Lower leg skin (tissue), 4 donors: ENCODE measurements around the gene FCGR3A. TPM values are rescaled to one million over a fixed set of nuclear protein-coding genes. Genes with fewer than 3 reads are reported as not detected.

ENCODE experiments used
- DNase-seq, 2 donors: peaks; one replicate each; pipeline ENCODE4 v3.0.0-alpha.2; 2019; ENCODE audit warnings: low spot score in 2 of 2
- H3K4me3 ChIP-seq: fragments of 200-600 bp; sonication (generic); 2 replicates; pipeline ENCODE4 v1.5.1; 2017; ENCODE audit warnings: mild to moderate bottlenecking, low read depth; ENCODE audit not compliant: poor library complexity, severe bottlenecking
- POLR2A ChIP-seq, 2 donors: fragments of 450-650 bp; IDR thresholded peaks; one replicate each; pipeline ENCODE4 v1.6.1; 2016 to 2017; ENCODE audit warnings: antibody characterized with exemption in 2 of 2, mild to moderate bottlenecking in 1 of 2, moderate library complexity in 1 of 2
- WGBS, 2 donors: methylation state at CpG; one replicate each; pipeline ENCODE4 v1.1.5; 2018; 5-methylcytosine and 5-hydroxymethylcytosine counted together
- intact Hi-C: fragments of 100-400 bp; cut with DNase I; formaldehyde crosslinking; loops from one replicate; pipeline ENCODE4 v1.15.0; 2023; ENCODE audit warnings: low total_unique reads
- total RNA-seq, 4 donors: library from RNA; depleted of rRNA; stranded (reverse); fragments of >200 nt; gene quantifications; one replicate each; pipeline ENCODE4 v1.1.0, GENCODE V29; 2016
- TF ChIP-seq, protein P1 (sequence below), 3 donors: fragments of 450-650 bp; IDR thresholded peaks; one replicate each; pipeline ENCODE4 v1.5.1; 2016; ENCODE audit warnings: antibody characterized with exemption in 3 of 3, mild to moderate bottlenecking in 3 of 3, moderate library complexity in 2 of 3

The FCGR3A gene
- total RNA-seq, 4 donors from 2014 or later = 1.9 to 8.6 (median 3.5) TPM

DNA sequence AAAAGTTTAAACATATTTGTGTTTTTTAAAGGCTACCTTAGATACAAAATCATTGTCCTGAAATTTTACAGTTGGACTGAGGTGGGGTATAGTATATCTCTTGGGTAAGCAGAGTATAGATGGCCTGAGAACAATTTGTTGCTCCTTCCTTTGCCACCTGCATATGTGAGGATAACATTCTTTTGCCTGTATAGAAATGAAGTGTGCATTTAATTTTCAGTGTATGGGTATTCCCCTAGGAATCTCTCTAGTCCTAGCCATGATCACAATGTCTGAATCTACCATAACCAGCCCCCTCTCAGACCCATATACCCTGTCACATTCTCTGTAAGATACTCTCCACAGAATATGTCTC lies 46.2 kb downstream of the FCGR3A start:
- intact Hi-C loops = no loop called here
- no peak overlapping the region for H3K4me3 ChIP-seq
- no peak for TF ChIP-seq POLR2A (IDR thresholded peaks at IDR 0.05)
- TF ChIP-seq, protein P1, sequence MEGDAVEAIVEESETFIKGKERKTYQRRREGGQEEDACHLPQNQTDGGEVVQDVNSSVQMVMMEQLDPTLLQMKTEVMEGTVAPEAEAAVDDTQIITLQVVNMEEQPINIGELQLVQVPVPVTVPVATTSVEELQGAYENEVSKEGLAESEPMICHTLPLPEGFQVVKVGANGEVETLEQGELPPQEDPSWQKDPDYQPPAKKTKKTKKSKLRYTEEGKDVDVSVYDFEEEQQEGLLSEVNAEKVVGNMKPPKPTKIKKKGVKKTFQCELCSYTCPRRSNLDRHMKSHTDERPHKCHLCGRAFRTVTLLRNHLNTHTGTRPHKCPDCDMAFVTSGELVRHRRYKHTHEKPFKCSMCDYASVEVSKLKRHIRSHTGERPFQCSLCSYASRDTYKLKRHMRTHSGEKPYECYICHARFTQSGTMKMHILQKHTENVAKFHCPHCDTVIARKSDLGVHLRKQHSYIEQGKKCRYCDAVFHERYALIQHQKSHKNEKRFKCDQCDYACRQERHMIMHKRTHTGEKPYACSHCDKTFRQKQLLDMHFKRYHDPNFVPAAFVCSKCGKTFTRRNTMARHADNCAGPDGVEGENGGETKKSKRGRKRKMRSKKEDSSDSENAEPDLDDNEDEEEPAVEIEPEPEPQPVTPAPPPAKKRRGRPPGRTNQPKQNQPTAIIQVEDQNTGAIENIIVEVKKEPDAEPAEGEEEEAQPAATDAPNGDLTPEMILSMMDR (IDR thresholded peaks at IDR 0.05) = no peak
- no peak for DNase-seq

DNA sequence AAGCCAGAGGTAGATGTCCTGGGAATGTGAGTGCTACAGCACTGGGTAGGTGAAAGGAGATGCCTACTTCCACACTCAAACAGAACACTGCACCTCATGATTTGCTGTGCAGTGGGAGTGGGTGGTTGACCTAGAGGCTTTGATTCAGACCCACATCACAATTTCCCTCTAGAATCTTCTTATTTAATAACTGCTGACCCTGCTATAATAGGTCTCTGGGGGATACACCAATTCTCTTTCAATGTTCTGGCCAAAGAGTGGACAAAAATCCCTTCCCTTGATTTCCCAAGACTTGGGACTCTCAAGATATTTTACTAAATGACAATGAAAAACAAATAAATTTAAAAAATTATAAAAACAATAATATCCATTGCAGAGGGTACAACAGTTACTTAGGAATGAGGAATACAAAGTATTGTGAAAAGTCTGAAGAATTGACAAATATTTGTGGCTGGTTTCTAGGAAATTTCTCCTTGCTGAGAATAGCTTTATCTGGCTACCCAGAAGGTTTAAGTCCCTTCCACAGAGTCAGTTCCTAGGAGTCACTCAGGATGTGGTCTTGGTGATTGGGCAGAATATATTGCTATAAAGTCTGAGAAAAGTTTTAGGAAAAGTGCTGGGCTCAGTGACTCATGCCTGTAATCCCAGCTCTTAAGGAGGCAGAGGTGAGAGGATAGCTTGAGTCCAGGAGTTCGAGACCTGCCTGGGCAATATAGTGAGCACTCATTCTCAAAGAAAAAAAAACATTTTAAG lies 46.8 kb downstream of the FCGR3A start:
- no peak for TF ChIP-seq POLR2A (IDR thresholded peaks at IDR 0.05)
- TF ChIP-seq, protein P1 (IDR thresholded peaks at IDR 0.05) = no peak
- DNase-seq = no peak
- WGBS, 2 donors = 42 to 48% methylated on average over 1 of the region's 1 CpG
- no peak overlapping the region for H3K4me3 ChIP-seq
- intact Hi-C loops = no loop called here

DNA sequence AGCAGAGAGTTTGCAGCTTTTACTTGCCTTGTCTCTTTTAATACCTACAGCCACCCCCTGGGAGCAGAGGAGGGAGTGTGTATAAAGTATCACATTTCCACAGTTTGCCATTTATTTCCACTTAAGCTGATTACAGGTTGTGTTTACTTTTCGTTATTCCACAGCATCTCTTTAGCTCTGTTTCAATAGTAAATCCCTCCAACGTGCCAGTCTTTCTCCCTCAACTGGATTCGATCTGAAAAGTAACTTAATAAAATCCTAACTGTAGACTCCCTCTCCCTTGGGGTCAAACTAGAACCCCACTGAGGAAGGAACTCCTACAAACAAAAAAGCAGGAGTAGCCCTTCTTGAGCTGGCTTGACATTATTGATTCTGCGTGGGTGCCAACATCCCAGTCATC lies 47.4 kb downstream of the FCGR3A start:
- WGBS, 2 donors = 84 to 87% methylated on average over 4 of the region's 4 CpGs
- intact Hi-C loops = no loop called here
- DNase-seq = no peak
- TF ChIP-seq, protein P1 (IDR thresholded peaks at IDR 0.05) = no peak
- no peak for TF ChIP-seq POLR2A (IDR thresholded peaks at IDR 0.05)
- no peak overlapping the region for H3K4me3 ChIP-seq

DNA sequence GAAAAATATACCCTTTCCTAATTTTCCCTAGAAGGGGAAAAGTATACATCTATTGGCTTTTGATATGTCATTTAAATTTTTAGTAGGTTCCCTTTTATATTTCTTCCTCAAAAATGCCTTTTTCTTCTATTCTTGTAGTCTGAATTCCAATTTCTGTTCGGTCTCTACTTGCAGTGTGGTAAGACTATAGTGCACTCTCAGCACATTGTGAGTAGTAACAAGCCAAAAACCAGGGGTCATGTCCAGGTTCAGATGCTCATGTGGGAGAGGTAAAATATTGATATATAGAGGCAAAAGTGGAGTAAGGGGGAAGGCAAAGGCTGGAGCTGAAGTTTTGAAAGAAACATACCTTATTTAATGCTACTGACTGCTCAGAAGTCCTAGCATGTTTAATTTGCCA lies 48.4 kb downstream of the FCGR3A start:
- WGBS, 2 donors = 77 to 97% methylated on average over 1 of the region's 1 CpG
- DNase-seq = no peak
- intact Hi-C loops = no loop called here
- no peak overlapping the region for H3K4me3 ChIP-seq
- no peak for TF ChIP-seq POLR2A (IDR thresholded peaks at IDR 0.05)
- TF ChIP-seq, protein P1 (IDR thresholded peaks at IDR 0.05) = no peak

DNA sequence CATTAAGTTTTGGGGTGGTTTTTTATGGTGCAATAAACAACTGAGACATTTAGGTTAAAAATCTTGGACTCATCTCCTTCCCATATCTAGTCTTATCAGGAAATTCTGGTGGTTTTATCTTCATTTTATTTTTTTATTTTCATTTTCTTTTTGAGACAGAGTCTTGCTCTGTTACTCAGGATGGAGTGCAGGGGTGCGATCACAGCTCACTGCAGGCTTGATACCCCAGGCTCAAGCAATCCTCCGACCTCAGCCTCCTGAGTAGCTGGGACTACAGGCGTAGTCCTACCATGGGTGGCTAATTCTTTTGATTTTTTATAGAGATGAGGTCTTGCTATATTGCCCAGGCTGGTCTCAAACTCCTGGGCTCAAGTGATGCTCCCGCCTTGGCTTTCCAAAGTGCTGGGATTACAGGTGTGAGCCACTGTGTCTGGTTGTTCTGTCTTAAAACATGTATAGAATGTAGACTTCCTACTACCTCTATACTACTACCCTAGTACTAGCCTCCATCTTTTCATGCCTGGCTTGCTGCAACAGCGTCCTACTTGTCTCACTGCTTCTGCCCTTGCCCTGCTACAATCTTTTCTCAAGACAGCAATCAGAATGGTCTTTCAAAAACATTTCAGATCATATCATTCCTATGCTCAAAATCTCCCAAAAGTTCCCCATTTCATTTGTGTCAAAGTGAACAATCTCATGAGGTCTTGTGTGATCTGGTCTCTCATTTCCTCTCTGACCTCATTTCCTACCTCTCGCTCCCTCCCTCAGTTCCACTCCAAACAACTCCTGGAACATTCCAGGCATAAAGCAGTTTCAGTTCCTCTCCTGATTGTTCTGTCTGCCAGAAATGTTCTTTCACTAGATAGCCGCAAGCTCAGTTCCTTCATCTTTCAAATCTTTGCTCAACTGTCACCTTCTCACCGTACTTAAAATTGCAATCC lies 50.2 kb downstream of the FCGR3A start:
- intact Hi-C loops = no loop called here
- 71 to 75% methylated on average over 8 of the region's 8 CpGs for WGBS, 2 donors
- no peak for DNase-seq
- TF ChIP-seq, protein P1 (IDR thresholded peaks at IDR 0.05) = no peak
- no peak for TF ChIP-seq POLR2A (IDR thresholded peaks at IDR 0.05)
- H3K4me3 ChIP-seq = no peak overlapping the region
